Measurements from ENCODE around the gene ARL15.

DNA sequence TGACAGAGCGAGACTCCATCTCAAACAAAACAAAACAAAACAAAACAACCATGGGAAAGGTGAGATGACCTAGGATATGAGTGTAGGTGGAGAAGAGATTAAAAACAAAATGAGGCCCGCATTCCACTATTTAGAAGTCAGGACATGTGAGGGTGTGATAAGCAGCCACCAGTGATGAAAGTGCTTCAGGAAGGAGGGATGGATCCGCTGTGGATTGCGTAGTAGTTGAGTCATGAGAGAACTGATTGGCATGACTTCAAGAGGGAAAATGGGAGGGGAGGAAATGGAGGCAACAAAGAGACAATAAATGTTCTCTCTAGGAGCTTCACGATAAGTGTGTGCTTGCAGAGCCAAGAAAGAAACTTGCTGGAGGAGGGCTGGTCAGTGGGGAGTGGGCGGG is 367.6 kb downstream of the ARL15 start:
- TF ChIP-seq EZH2 (IDR thresholded peaks at IDR 0.05; ENCODE audit: insufficient read depth, poor library complexity, severe bottlenecking), result no peak
- TF ChIP-seq EZH2phosphoT487 (IDR thresholded peaks at IDR 0.05; ENCODE audit: insufficient read depth, low read depth), result no peak
